Mammary epithelial cell (primary cell): ENCODE data around the gene SPCS2.

Experiments used
- EZH2 ChIP-seq: IDR thresholded peaks from 2 replicates; pipeline ENCODE4 v1.6.1; 2012; ENCODE audit warnings: low read length, inconsistent platforms, borderline replicate concordance
- TF ChIP-seq, protein P1 (sequence below), 2 donors: IDR thresholded peaks in 1 of 2; conservative IDR thresholded peaks in 1 of 2; 2 replicates each; pipeline ENCODE4 v1.5.1; 2011 to 2012; ENCODE audit warnings: inconsistent platforms in 2 of 2, low read length in 2 of 2, mild to moderate bottlenecking in 2 of 2, control low read depth in 1 of 2, low read depth in 1 of 2; ENCODE audit not compliant: insufficient read depth in 1 of 2; ENCODE audit errors: extremely low read depth in 1 of 2

- TF ChIP-seq, protein P1, sequence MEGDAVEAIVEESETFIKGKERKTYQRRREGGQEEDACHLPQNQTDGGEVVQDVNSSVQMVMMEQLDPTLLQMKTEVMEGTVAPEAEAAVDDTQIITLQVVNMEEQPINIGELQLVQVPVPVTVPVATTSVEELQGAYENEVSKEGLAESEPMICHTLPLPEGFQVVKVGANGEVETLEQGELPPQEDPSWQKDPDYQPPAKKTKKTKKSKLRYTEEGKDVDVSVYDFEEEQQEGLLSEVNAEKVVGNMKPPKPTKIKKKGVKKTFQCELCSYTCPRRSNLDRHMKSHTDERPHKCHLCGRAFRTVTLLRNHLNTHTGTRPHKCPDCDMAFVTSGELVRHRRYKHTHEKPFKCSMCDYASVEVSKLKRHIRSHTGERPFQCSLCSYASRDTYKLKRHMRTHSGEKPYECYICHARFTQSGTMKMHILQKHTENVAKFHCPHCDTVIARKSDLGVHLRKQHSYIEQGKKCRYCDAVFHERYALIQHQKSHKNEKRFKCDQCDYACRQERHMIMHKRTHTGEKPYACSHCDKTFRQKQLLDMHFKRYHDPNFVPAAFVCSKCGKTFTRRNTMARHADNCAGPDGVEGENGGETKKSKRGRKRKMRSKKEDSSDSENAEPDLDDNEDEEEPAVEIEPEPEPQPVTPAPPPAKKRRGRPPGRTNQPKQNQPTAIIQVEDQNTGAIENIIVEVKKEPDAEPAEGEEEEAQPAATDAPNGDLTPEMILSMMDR (conservative IDR thresholded peaks at IDR 0.05 in 1 of 2, IDR thresholded peaks at IDR 0.05 in 1 of 2; ENCODE audit: extremely low read depth in 1 of 2, insufficient read depth in 1 of 2, low read depth in 1 of 2, low read length in 2 of 2) = no peak
- no peak for TF ChIP-seq EZH2
These were observed 679 bp downstream of the SPCS2 start for GRCh38 chr11:74949753-74950137.
